Eye (tissue), 1 donor: ENCODE data around the gene ZC3H10.
A peak's percentile ranks its signal among the peaks of the same experiment; 100 is the strongest.
"Not testable (repeated sequence)": the region's sequence is repeated elsewhere in the genome, so short reads cannot be mapped to it uniquely, and the experiment has no call there.

ENCODE experiments used
- DNase-seq: peaks from one replicate; pipeline ENCODE4 v3.0.0-alpha.2; 2015

The ZC3H10 gene, protein sequence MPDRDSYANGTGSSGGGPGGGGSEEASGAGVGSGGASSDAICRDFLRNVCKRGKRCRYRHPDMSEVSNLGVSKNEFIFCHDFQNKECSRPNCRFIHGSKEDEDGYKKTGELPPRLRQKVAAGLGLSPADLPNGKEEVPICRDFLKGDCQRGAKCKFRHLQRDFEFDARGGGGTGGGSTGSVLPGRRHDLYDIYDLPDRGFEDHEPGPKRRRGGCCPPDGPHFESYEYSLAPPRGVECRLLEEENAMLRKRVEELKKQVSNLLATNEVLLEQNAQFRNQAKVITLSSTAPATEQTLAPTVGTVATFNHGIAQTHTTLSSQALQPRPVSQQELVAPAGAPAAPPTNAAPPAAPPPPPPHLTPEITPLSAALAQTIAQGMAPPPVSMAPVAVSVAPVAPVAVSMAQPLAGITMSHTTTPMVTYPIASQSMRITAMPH

DNA sequence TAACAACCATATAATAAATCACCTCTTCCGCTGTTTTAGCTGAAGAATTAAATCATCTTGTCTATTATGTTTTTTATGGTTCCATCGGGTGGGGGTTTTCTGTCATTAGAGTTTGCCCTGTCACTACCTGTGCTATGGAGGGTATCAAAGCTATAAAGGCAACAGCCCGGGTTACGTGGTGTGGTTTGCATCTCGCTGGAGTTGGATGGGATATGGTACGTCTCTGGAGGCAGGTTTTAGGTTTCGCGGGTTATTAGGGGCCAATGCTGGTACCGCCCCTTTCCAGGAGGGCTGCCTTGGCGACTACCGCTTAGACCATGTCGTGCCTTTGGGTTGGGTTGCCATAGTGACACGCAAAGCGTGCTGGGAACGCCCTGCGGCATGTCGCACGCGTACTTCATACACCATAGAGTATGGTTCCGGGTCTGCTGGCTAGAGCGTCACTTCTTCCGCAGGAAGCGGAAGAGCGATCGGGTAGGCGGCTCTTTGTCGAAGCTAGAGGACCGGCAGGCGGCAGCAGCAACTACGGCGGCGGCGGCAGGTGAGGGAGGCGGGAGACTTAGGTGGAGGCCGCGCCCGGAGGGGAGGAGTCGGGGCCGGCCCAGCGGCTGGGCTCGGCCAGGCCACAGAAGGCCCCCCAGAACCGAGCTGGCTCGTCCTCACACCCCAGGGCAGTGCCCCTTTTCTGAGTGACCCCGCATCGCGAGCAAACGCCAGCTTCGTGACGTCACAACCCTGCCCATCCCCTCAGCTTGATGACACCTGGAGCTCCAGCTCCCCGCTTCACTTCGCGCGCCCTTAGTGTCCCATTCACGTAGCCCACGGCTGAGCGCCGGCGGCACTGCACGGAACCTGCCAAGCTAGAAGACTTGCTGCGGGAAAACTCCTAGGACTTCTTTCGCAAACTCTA, at the start of gene ZC3H10:
Gene ZC3H10, plus strand, starts transcription at position 489 of the 910 bp plus-strand sequence. CDS start 2,297 bp downstream, outside the sequence.
- peak; percentile 99 for DNase-seq

DNA sequence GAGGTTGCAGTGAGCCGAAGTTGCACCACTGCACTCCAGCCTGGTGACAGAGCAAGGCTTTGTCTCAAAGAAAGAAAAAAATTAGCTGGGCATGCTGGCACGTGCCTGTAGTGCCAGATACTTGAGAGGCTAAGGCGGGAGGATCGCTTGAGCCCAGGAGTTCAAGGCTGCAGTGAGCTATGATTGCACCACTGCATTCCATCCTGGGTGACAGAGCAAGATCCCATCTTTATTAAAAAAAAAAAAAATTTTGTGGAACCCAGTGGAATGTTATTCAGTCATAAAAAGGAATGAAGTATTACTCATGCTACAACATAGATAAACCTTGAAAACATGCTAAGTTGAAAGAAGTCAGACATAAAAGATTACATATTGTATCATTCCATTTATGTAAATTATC, 46.4 kb upstream of the ZC3H10 start:
- no peak for DNase-seq

DNA sequence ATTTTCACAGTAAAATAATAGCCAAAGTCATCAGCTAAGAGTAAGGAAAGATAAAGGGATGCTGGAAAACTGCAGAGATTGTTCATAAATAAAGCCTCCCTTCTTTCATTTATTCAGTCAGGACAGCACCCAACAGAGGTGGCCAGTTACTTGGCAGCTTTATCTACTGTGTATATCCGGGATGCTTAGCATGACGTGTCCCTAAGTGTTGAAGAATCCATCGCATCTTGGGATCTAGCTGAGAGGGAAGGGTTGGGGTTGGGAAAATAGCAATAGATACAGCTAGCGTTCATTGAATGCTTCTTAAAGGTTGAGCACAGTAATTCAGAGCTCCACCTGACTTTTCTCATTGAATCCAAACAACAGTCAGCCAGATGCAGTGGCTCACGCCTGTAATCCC, 43.7 kb upstream of the ZC3H10 start:
- no peak for DNase-seq

DNA sequence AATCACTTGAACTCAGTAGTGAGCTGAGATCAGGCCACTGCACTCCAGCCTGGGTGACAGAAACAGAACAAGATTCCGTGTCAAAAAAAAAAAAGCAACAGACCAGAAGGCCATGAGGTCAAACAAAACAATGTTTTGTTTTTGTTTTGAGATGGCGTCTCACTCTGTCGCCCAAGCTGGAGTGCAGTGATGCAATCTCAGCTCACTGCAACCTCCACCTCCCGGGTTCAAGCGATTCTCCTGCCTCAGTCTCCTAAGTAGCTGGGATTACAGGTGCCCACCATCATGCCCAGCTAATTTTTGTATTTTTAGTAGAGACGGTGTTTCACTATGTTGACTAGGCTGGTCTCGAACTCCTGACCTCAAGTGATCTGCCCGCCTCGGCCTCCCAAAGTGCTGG, 40.1 kb upstream of the ZC3H10 start:
- DNase-seq = not testable (repeated sequence)

DNA sequence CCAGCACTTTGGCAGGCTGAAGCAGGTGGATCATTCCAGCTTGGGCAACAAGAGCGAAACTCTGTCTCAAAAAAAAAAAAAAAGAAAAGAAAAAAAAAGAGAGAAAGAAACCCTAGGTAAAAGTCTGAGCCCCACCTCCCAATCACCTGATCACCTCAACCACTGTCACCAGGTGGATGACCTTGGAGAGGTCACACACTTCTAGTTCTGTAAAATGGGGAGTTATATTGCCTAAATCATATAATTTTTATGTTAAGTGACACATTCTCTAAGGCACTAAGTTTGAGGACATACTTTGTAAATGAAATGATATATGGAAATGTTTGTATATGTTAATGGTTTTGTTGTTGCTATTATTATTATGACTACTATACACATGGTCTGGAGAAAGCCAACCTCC, 39.6 kb upstream of the ZC3H10 start:
- no peak for DNase-seq

DNA sequence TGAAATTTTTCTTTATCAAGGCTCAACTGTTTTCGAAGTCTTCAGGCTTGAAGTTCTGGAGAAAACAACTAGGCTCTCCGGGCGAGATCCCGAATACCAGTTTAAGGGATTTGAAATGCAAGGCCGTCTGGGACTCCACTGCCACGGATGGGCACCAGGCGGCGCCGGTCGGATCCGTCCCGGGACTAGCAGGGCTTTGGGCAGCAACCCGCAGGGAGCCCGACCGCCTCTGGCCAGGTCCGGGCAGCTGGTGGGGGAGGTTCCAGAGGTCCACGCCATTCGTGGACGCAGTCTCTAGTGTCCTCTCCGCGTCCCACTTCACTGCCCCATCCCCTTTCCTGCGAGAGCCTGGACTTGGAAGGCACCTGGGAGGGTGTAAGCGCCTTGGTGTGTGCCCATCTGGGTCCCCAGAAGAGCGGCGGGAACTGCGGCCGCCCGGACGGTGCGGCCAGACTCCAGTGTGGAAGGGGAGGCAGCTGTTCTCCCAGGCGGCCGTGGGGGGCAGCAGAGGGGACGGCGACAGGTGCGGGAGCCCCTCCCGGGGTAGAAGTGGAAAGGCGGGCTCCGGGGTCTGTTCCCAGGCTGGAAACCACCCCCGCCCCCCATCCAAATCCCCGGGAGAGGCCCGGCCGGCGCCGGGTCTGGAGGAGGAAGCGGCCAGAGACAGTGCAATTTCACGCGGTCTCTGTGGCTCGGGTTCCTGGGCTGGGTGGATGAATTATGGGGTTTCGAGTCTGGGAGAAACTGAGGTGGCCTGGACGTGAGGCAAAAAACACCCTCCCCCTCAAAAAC, 38.9 kb upstream of the ZC3H10 start:
- peak; percentile 87 for DNase-seq

DNA sequence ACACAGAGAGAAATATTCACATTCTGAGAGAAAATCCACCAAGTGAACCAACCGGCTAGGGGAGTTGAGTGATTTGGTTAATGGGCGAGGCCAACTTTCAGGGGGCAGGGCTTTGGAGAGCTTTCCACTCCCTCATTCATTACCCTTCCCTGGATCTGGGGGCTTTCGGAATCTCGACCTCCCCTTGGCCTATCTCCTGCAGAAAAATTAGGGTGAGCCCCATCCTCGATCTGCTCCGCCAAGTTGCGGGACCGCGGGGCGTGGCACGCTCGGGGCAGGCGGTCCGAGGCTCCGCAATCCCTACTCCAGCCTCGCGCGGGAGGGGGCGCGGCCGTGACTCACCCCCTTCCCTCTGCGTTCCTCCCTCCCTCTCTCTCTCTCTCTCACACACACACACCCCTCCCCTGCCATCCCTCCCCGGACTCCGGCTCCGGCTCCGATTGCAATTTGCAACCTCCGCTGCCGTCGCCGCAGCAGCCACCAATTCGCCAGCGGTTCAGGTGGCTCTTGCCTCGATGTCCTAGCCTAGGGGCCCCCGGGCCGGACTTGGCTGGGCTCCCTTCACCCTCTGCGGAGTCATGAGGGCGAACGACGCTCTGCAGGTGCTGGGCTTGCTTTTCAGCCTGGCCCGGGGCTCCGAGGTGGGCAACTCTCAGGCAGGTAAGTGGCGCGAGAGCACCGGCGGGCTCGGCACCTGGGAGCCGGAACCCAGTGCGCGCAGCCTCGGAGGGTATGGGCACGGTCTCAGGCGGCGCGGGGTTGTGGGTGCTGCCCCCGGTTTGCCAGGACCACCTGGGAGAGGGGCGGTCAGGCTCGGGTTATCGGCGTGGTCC, 38.1 kb upstream of the ZC3H10 start, which contains the start of gene ERBB3:
Gene ERBB3, plus strand, starts transcription at position 443 of the 833 bp plus-strand sequence. Its CDS starts 136 bp downstream, at position 579.
- peak; percentile 85 for DNase-seq

DNA sequence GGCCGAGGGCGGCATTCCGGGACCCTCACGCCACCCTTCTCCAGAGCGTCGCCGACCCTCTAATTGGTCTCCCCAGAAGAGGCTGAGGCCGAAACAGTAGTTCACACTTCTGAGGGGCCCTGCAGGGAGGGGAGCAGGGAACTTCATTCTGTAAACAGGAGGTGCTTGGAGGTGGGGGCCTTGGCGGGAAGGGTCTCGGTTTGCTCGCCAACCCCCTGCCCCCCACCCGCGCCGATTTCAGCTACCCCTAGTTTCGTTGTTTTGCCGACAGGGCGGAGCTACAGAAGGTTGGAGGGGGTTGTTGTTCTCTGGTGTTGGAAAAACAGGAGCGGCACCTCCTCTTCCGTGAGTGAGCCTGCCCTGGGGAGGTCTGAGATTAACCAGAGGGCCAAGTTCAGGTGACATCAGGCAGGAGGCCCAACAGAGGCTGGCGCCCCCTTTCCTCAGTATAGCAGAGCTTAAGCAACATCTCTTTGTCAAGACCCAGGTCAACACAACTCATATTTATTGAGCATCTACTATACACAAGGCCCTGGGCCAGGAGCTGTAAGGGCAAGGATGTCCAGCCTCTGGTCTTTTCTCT, 37.4 kb upstream of the ZC3H10 start:
- DNase-seq = peak; percentile 20

DNA sequence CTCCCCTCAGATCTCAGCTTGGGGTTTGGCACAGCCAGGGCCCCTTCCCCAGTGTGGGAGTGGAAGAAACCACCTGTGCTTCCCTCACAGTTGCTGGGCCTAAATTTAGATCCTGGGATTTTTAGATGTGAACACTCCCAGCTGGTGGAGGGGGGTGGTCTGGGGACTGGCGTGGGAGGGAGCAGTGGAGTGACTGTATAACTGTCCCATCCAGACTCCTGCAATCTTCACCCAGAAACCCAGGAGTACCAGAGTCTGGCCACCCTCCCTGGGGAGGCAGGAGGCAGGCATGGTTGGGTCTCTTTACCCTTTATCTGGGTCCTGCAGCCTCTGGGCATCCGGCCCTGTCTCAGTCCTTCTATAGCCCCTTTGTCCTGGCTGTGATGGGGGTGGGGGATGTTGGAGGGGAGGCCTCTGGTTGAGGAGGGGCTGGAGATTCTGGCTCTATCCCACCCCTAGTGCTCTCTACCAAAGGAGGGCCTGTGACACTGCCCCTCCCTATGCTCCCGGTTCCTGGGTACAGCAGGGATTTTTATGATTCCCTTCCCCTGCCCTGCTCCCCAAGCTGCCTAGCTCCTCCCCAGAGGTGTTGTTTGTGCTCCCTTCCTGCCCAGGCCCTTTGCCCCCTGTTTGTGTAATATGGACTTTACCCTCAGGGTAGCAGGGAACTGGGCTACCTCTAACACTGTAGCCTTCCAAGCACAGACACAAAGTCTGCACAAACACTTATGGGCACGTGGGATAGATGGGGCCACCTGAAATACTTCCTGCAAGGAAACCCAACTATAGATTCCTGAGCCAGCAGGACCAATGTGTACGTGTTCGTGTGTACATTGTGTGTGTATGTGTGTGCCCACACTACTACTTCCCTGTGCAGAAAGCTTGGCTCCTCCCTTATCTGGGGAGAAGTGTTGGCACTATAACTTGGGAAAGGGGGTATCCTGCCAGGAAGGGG, 36.4 kb upstream of the ZC3H10 start:
- peak; percentile 20 for DNase-seq

DNA sequence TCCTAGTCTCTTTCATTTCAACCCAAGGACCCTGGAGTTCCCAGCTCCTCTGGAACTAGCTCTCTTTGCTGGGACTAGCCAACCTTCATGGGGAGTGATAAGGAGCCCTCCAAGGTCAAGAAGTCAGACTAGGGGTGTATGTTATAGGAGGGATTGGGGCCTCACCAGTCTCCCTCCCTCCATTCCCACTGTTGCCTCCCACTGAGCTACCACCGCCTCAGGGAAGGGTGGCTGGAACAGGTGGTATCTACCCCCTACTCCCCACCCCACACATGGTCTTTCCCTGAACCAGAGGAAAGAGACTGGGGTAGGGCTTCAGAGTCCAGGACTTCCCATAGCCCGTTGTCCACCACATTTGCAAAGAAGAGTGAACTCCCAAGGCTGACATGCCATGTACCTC, 35.7 kb upstream of the ZC3H10 start:
- no peak for DNase-seq

DNA sequence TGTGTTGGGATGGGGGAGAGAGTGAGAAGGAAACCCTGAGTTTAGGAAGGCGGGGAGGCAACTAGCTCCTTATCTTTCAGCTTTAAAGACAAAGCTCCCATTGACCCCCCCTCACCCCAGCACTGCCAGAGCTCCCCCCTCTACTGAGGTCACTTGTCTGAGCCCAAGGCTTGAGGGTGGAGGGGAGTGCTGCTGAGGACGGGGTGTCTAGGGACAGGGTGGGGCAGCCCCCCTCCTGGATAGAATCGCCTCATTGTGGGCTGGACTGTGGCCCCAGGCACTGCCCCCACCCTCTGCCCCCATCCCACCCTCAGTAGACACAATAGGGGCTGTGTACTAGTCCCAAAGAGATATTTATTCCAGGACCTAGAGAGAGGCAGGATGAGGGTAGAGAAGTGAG, 35.1 kb upstream of the ZC3H10 start:
- DNase-seq = no peak

DNA sequence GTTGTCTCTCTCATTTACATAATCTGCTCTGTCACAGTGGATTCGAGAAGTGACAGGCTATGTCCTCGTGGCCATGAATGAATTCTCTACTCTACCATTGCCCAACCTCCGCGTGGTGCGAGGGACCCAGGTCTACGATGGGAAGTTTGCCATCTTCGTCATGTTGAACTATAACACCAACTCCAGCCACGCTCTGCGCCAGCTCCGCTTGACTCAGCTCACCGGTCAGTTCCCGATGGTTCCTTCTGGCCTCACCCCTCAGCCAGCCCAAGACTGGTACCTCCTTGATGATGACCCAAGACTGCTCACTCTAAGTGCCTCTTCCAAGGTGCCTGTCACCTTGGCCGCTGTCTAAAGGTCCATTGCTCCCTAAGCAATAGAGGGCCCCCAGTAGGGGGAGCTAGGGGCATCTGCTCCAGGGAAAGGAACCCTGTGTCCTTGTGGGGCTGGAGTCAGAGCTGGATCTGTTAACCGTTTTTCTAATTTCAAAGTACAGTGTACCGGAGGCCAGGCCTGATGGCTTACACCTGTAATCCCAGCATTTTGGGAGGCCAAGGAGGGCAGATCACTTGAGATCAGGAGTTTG, 33.0 kb upstream of the ZC3H10 start:
- DNase-seq = no peak

DNA sequence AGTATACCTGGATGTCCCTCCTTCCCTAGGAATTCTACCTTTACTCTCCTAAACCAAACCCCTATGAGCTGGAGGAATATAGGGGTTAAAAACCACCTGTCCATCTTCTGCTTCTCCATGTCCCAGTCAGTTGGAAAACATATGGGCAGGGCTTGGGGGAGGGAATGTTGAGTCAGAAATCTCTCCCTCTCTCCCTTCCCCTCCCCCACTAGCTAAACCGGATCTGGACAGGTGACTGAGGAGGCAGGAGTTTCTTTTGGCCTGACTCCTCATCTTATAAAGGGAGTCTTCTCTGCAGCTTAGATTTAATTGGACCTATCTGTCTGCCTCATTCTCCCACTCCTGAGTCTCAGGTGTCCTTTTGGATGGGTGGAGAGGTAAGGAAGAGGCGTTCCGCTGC, 32.0 kb upstream of the ZC3H10 start:
- no peak for DNase-seq

DNA sequence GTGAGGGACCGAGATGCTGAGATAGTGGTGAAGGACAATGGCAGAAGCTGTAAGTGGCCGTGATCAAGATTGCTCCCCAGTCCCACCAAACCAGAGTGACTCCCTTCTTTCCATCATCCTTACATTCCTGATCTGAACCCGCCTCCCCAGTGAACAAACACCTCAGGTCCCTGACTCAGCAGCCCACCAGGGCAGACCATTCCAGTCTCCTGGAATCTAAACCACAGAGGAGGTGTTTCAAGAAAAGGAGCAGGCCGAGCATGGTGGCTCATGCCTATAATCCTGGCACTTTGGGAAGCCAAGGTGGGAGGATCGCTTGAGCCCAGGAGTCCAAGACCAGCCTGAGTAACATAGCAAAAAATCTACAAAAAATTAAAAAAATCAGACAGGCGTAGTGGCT, 31.5 kb upstream of the ZC3H10 start:
- no peak for DNase-seq

DNA sequence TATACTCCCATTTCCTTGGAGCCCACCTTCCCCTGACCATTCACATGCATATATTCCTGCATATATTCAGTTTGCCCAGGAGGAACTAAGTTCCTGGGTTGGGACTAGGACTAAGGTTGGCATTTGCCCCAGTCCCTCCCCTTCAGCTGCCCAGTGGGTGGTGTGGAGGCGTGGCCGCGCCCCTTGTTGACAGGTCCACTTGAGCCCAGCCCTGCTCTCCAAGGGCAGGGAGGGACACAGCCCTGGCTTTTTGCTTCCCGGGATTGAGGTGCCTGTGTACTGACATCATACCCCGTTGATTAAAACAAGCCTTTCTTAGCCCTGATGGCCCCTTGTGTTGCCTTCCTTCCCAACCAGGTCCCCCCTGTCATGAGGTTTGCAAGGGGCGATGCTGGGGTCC, 30.8 kb upstream of the ZC3H10 start:
- no peak for DNase-seq

DNA sequence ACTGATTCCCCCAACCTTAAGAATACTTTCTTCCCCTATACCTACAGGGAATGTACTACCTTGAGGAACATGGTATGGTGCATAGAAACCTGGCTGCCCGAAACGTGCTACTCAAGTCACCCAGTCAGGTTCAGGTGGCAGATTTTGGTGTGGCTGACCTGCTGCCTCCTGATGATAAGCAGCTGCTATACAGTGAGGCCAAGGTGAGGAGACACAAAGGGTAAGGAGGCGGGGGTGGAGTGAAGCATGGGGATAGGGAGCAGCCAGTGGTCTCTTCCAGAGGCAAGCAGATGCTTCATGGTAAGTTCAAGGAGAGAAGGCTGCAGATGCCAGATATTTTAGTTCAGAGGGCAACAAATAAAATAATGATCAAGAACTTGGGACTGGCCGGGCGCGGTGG, 20.3 kb upstream of the ZC3H10 start:
- DNase-seq = no peak

DNA sequence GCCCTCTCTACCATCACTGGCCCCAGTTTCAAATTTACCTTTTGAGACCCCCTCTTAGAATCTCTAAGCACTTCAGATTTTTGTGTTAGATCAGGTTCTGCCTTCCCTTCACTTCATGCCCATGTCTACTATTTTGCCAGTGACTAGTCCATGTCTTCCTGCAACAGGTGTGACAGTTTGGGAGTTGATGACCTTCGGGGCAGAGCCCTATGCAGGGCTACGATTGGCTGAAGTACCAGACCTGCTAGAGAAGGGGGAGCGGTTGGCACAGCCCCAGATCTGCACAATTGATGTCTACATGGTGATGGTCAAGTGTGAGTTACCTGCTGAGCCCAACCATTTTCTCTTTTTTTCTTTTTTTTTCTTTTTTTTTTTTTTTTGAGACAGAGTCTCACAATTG, 19.5 kb upstream of the ZC3H10 start:
- DNase-seq = no peak

DNA sequence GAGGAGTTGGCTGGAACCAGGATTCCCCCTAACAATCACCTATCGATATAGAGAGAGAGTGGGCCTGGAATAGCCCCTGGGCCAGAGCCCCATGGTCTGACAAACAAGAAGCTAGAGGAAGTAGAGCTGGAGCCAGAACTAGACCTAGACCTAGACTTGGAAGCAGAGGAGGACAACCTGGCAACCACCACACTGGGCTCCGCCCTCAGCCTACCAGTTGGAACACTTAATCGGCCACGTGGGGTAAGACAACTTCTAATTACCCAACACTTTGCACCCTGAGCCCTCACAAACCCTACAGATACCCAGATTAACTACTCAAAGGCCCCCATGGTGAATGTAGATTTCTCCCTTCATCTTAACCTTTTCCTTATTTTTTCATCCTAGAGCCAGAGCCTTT, 18.3 kb upstream of the ZC3H10 start:
- DNase-seq = no peak

DNA sequence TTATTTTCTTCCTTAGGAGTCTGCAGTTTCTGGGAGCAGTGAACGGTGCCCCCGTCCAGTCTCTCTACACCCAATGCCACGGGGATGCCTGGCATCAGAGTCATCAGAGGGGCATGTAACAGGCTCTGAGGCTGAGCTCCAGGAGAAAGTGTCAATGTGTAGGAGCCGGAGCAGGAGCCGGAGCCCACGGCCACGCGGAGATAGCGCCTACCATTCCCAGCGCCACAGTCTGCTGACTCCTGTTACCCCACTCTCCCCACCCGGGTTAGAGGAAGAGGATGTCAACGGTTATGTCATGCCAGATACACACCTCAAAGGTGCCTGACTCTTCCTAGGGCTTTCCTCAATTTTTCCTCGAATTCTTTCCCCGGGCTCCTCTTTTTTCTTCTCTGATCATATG, 17.0 kb upstream of the ZC3H10 start:
- no peak for DNase-seq

DNA sequence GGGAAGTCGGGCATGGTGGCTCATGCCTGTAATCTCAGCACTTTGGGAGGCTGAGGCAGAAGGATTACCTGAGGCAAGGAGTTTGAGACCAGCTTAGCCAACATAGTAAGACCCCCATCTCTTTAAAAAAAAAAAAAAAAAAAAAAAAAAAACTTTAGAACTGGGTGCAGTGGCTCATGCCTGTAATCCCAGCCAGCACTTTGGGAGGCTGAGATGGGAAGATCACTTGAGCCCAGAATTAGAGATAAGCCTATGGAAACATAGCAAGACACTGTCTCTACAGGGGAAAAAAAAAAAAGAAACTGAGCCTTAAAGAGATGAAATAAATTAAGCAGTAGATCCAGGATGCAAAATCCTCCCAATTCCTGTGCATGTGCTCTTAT, 15.4 kb upstream of the ZC3H10 start:
- no peak for DNase-seq
